ENCODE results near the gene SLC35E1.

SLC35E1 gene

GRCh38 chr19:16525751-16526481, 46.3 kb downstream of the SLC35E1 start:
- Histone ChIP-seq H3K27ac (ENCODE audit: low read depth, low read length) (no peak overlapping the region), H3K4me3 (ENCODE audit: low read length) (no peak overlapping the region), H3K9me3 (ENCODE audit: control insufficient read depth, insufficient read depth, low read length) (no peaks in the 10 kb centered on the region), H4K20me1 (ENCODE audit: control insufficient read depth, insufficient read depth, low read depth, low read length) (peaks cover 3% of the 10 kb centered on the region; the same call in 1 of the 2 replicates), H3K9me2 (replicated peaks; ENCODE audit: control insufficient read depth, low read length) (no peaks in the 10 kb centered on the region), H3K4me1 (ENCODE audit: control insufficient read depth, low read length) (no peaks in the 10 kb centered on the region), H3K27me3 (ENCODE audit: control insufficient read depth, low read length) (no peaks in the 10 kb centered on the region), H3F3A (ENCODE audit: control insufficient read depth, insufficient read depth) (no peaks in the 10 kb centered on the region), H3K4me2 (ENCODE audit: low read length) (no peak overlapping the region), H3K36me3 (ENCODE audit: control insufficient read depth, low read length) (peaks cover 92% of the 10 kb centered on the region), H3K79me2 (ENCODE audit: control insufficient read depth, low read length) (peaks cover 16% of the 10 kb centered on the region)
- TF ChIP-seq EZH2phosphoT487 (IDR thresholded peaks at IDR 0.05; ENCODE audit: borderline replicate concordance, low read length) = no peak
- TF ChIP-seq CTCF (IDR thresholded peaks at IDR 0.05; ENCODE audit: low read depth, low read length, poor library complexity, severe bottlenecking) = no peak

- peaks cover 3% of the 10 kb centered on the region; the same call in 1 of the 2 replicates for H4K20me1 ChIP-seq (ENCODE audit: control insufficient read depth, insufficient read depth, low read depth, low read length)
- peaks cover 92% of the 10 kb centered on the region for H3K36me3 ChIP-seq (ENCODE audit: control insufficient read depth, low read length)
- H3K4me1 ChIP-seq (ENCODE audit: control insufficient read depth, low read length) = no peaks in the 10 kb centered on the region
- H3K9me2 ChIP-seq (replicated peaks; ENCODE audit: control insufficient read depth, low read length) = no peaks in the 10 kb centered on the region
- no peaks in the 10 kb centered on the region for H3F3A ChIP-seq (ENCODE audit: control insufficient read depth, insufficient read depth)
- peaks cover 16% of the 10 kb centered on the region for H3K79me2 ChIP-seq (ENCODE audit: control insufficient read depth, low read length)
- no peak overlapping the region for H3K27ac ChIP-seq (ENCODE audit: low read depth, low read length)
- no peaks in the 10 kb centered on the region for H3K27me3 ChIP-seq (ENCODE audit: control insufficient read depth, low read length)
- H3K4me3 ChIP-seq (ENCODE audit: low read length) = no peak overlapping the region
- H3K4me2 ChIP-seq (ENCODE audit: low read length) = no peak overlapping the region
- H3K9me3 ChIP-seq (ENCODE audit: control insufficient read depth, insufficient read depth, low read length) = no peaks in the 10 kb centered on the region
- TF ChIP-seq CTCF (IDR thresholded peaks at IDR 0.05; ENCODE audit: low read depth, low read length, poor library complexity, severe bottlenecking) = no peak
- TF ChIP-seq EZH2phosphoT487 (IDR thresholded peaks at IDR 0.05; ENCODE audit: borderline replicate concordance, low read length) = no peak
Measured at GRCh38 chr19:16524991-16525734, 47.1 kb downstream of the SLC35E1 start.

DNA sequence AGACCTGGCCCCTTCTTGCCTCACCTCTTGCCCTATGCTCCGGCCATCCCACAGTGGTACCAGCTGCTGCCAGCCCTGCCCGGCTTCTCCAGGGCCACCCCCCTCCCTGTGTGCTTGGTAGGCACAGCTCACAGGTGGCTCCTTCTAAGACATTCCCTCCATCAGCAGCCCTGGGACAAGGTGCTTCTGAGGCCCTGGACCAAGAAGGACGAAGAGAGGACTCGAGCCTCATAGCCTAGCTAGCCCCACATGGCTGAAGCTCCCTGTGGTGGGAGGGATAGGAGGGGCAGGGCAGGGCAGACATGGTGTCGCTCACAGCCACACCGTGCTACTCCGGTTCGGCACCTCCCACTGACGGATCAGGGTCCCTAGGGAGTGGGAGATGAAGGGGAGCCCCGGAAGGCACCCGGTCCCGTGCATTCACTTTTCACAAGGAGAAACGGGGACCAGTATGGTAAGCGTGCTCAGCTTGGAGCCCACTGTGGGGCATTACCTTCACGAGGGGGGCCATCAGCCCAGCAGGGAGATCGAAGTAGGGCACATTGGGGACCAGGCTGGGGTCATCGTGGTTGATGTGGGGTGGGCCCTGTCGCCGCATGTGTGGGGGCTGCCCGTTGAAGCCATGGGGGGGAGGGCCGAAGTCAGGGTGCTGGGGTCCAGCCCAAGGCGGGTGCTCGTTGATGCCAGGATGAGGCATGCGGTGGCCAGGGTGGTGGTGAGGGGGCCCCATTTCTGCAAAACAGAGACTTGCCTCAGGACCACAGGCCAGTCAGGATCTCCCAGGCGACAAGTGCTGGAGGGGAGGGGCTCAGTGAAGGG, 49.4 kb downstream of the SLC35E1 start:
- Histone ChIP-seq H3K9me2 (replicated peaks; ENCODE audit: control insufficient read depth, low read length) (no peaks in the 10 kb centered on the region), H3K4me3 (ENCODE audit: low read length) (no peak overlapping the region), H3K4me2 (ENCODE audit: low read length) (no peak overlapping the region), H3K9me3 (ENCODE audit: control insufficient read depth, insufficient read depth, low read length) (no peaks in the 10 kb centered on the region), H3K27ac (ENCODE audit: low read depth, low read length) (no peak overlapping the region), H3K36me3 (ENCODE audit: control insufficient read depth, low read length) (peaks cover 93% of the 10 kb centered on the region), H3F3A (ENCODE audit: control insufficient read depth, insufficient read depth) (peaks cover 5% of the 10 kb centered on the region; the same call in 1 of the 2 replicates), H3K4me1 (ENCODE audit: control insufficient read depth, low read length) (no peaks in the 10 kb centered on the region), H3K79me2 (ENCODE audit: control insufficient read depth, low read length) (peaks cover 11% of the 10 kb centered on the region), H4K20me1 (ENCODE audit: control insufficient read depth, insufficient read depth, low read depth, low read length) (peaks cover 3% of the 10 kb centered on the region; the same call in 1 of the 2 replicates), H3K27me3 (ENCODE audit: control insufficient read depth, low read length) (no peaks in the 10 kb centered on the region)
- TF ChIP-seq EZH2phosphoT487 (IDR thresholded peaks at IDR 0.05; ENCODE audit: borderline replicate concordance, low read length) = no peak
- no peak for TF ChIP-seq CTCF (IDR thresholded peaks at IDR 0.05; ENCODE audit: low read depth, low read length, poor library complexity, severe bottlenecking)
